GM12878 (cell line): ENCODE measurements around the gene C17orf114.
A peak's percentile ranks its signal among the peaks of the same experiment; 100 is the strongest.

Experiments
- ATAC-seq: fragments of 200-7000 bp; cut with Tn5 transposase; 3 replicates; pipeline ENCODE4 v1.9.1; 2020; ENCODE audit warnings: mild to moderate bottlenecking, moderate library complexity
- BruUV-seq: library from RNA; stranded (reverse); fragments of 400-500 nt; replicated peaks from 2 replicates; lab custom pipeline; 2021; lab: Mats Ljungman, UMichigan
- CTCF ChIA-PET: fragments of 300-600 bp; sonication (Branson Sonifier 250); formaldehyde crosslinking; extraction: SDS; loops from one replicate; lab custom pipeline; 2021; ENCODE audit warnings: inconsistent platforms; lab: Yijun Ruan, JAX
- POLR2A ChIA-PET: fragments of 350-600 bp; formaldehyde crosslinking; extraction: SDS; loops from one replicate; lab custom pipeline; 2021; ENCODE audit warnings: inconsistent platforms; lab: Charles Lee
- RAD21 ChIA-PET: fragments of 300-600 bp; sonication (Branson Sonifier 250); formaldehyde crosslinking; loops from one replicate; lab custom pipeline; 2023; ENCODE audit warnings: antibody characterized with exemption; ENCODE audit not compliant: unreplicated experiment; lab: Charles Lee
- SMC1A ChIA-PET: fragments of 300-600 bp; sonication (Branson Sonifier 250); formaldehyde crosslinking; loops from one replicate; lab custom pipeline; 2023; ENCODE audit not compliant: unreplicated experiment, uncharacterized antibody; lab: Charles Lee
- DNase-seq: peaks from one replicate; pipeline ENCODE4 v3.0.0-alpha.2; 2011; ENCODE audit warnings: low read depth, low spot score
- FAIRE-seq: peaks from 3 replicates; lab custom pipeline; 2011; peaks lifted over from hg19 to GRCh38; lab: Jason Lieb, UNC
- H2AFZ ChIP-seq: 2 replicates; pipeline ENCODE4 v1.6.0; 2011; ENCODE audit warnings: low read depth, low read length, control low read depth; ENCODE audit not compliant: control insufficient read depth
- H3K27ac ChIP-seq: 2 replicates; pipeline ENCODE4 v1.5.1; 2011; ENCODE audit warnings: control low read depth; ENCODE audit not compliant: control insufficient read depth, insufficient read depth
- H3K27me3 ChIP-seq, 2 experiments: replicated peaks in 1 of 2; 2 replicates each; pipeline versions ENCODE4 v1.6.0 to v1.6.1; 2011; ENCODE audit warnings: low read length in 1 of 2; ENCODE audit not compliant: control insufficient read depth in 2 of 2, insufficient read depth in 2 of 2
- H3K36me3 ChIP-seq, 2 experiments: 2 replicates each; pipeline ENCODE4 v1.5.1; 2011; ENCODE audit warnings: low read length in 1 of 2; ENCODE audit not compliant: control insufficient read depth in 2 of 2, insufficient read depth in 2 of 2
- H3K4me1 ChIP-seq: 2 replicates; pipeline ENCODE4 v1.6.1; 2011; ENCODE audit warnings: mild to moderate bottlenecking, low read length, moderate library complexity, mixed read lengths; ENCODE audit not compliant: control insufficient read depth, insufficient read depth
- H3K4me2 ChIP-seq: 2 replicates; pipeline ENCODE4 v1.6.0; 2011; ENCODE audit warnings: control low read depth; ENCODE audit not compliant: control insufficient read depth, insufficient read depth
- H3K4me3 ChIP-seq: fragments of 200-600 bp; sonication (generic); 2 replicates; pipeline ENCODE4 v1.5.1; 2016
- H3K79me2 ChIP-seq: 2 replicates; pipeline ENCODE4 v1.6.0; 2011; ENCODE audit warnings: low read length; ENCODE audit not compliant: control insufficient read depth, insufficient read depth
- H3K9ac ChIP-seq: 2 replicates; pipeline ENCODE4 v1.8.0; 2011; ENCODE audit warnings: low read length, control low read depth, mixed read lengths; ENCODE audit not compliant: control insufficient read depth, insufficient read depth
- H3K9me3 ChIP-seq: replicated peaks from 3 replicates; pipeline ENCODE4 v1.5.1; 2011; ENCODE audit warnings: mild to moderate bottlenecking, low read length; ENCODE audit not compliant: control insufficient read depth, insufficient read depth
- H4K20me1 ChIP-seq: 2 replicates; pipeline ENCODE4 v1.6.0; 2011; ENCODE audit not compliant: control insufficient read depth, insufficient read depth
- BCL3 ChIP-seq: IDR thresholded peaks from 2 replicates; pipeline ENCODE4 v1.6.1; 2011; ENCODE audit warnings: borderline replicate concordance, low read depth, mild to moderate bottlenecking, moderate library complexity, low read length; ENCODE audit not compliant: insufficient read depth, poor library complexity, severe bottlenecking
- CTCF ChIP-seq, 3 experiments: IDR thresholded peaks in 2 of 3; conservative IDR thresholded peaks in 1 of 3; 2 replicates each; pipeline ENCODE4 v1.5.1; 2011; ENCODE audit warnings: low read depth in 3 of 3, low read length in 3 of 3, mild to moderate bottlenecking in 3 of 3, control low read depth in 2 of 3, moderate library complexity in 2 of 3, inconsistent platforms in 1 of 3, mixed read lengths in 1 of 3; ENCODE audit not compliant: control insufficient read depth in 2 of 3, insufficient read depth in 1 of 3; ENCODE audit errors: extremely low read depth in 1 of 3
- WGBS: methylation state at CpG from one replicate; pipeline ENCODE4 v1.1.6; 2016; ENCODE audit warnings: low lambda C conversion rate; ENCODE audit not compliant: insufficient replicate concordance, insufficient coverage; ENCODE audit errors: missing lambda C conversion rate; 5-methylcytosine and 5-hydroxymethylcytosine counted together
- in situ Hi-C: fragments of 300-500 bp; cut with MboI; formaldehyde crosslinking; loops from 9 replicates; pipeline ENCODE4 v1.14.3; 2018; ENCODE audit warnings: mixed read lengths
- intact Hi-C: fragments of 100-400 bp; cut with micrococcal nuclease; formaldehyde crosslinking; loops from one replicate; pipeline ENCODE4 v1.14.2; 2022; ENCODE audit not compliant: unreplicated experiment

Gene C17orf114

GRCh38 chr17:4782652-4783051, 19.5 kb downstream of the C17orf114 start:
- H3K4me1 ChIP-seq: peaks cover 4% of the 10 kb centered on the region
- BruUV-seq: no TSS peak
- no peaks in the 10 kb centered on the region for H3K36me3 ChIP-seq
- DNase-seq (no peak), FAIRE-seq (no peak), ATAC-seq (no peak)
- TF ChIP-seq CTCF (IDR thresholded peaks at IDR 0.05 in 2 of 3, conservative IDR thresholded peaks at IDR 0.05 in 1 of 3; ENCODE audit: control insufficient read depth in 2 of 3, extremely low read depth in 1 of 3, insufficient read depth in 1 of 3, low read depth in 3 of 3, low read length in 3 of 3) (0 out of 6 replicates have a peak, but pooled peaks of 1 of the 3 experiments have one; percentile 6), BCL3 (no peak)
- ChIA-PET SMC1A (no interaction called here), RAD21 (no interaction called here), CTCF (interaction anchor here (0.6 to 0.9 kb wide), 3 partner anchors 73 to 404 kb away, joined by 3 to 4 read pairs (median 3); no protein-coding TSS in a partner anchor), POLR2A (interaction anchor here (0.8 kb wide), 1 partner anchor 9 kb away, joined by 4 read pairs; no protein-coding TSS in a partner anchor)
- H4K20me1 ChIP-seq: no peaks in the 10 kb centered on the region
- H3K4me2 ChIP-seq: no peak overlapping the region
- H3K9ac ChIP-seq: no peak overlapping the region
- H3K9me3 ChIP-seq: no peaks in the 10 kb centered on the region
- in situ Hi-C loops: no loop called here
- WGBS: 51% methylated on average over 23 of the region's 28 CpGs
- H3K79me2 ChIP-seq: no peaks in the 10 kb centered on the region
- H3K27me3 ChIP-seq: peaks cover 13 to 14% of the 10 kb centered on the region in 2 experiments
- H3K27ac ChIP-seq: no peak overlapping the region
- no peak overlapping the region for H2AFZ ChIP-seq
- no peak overlapping the region for H3K4me3 ChIP-seq
- intact Hi-C loops: loop anchor here (10.0 kb wide), 1 partner anchor 48 kb away; the partner anchor contains the start of genes CXCL16, MED11 and ZMYND15
